HG03097 (cell line): Measurements from ENCODE around the gene MFSD1.

Experiments used
- ATAC-seq: cut with Tn5 transposase; IDR thresholded peaks from one replicate; pipeline ENCODE4 v1.9.1; 2021; ENCODE audit not compliant: unreplicated experiment, low FRiP score

Gene MFSD1

DNA sequence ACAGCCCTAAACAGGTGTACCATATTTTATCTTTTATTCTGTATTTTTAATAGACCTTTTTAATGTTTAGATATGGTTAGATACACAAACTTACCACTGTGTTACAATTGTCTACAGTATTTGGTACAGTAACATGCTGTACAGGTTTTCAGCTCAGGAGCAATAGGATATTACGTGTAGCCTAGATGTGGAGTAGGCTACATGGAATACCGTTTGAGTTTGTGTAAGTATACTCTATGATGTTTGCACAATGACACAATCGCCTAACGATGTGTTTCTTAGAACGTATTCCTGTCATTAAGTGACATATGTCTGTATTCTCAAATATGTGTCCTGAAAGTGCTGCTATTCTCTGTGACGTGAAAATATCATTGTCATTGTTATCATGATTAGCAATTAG is 62.6 kb downstream of the MFSD1 start:
- ATAC-seq: no peak

DNA sequence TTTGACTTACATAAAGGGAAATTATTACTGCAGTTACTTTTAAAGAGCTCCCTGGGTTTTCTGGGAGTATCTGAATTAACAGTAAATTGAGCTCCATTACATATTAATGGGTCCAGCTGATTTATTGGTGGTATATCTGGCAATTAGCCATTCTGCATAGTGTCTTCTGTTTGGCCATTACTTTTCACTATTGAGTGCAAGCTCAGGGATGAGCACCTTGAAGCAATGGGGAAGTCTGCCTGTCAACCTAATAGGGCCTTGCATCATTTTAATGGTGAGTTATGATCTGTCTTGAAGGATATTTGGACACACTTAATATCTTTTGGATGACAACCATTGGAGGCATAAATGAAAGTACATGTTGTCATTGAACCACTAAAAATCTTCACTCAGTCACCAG is 73.8 kb downstream of the MFSD1 start:
- no peak for ATAC-seq
